HCT116 (cell line): ENCODE data around the gene MS4A15. TPM values are rescaled to one million over a fixed set of nuclear protein-coding genes. Genes with fewer than 3 reads are reported as not detected.

Source experiments
- ATAC-seq: fragments of 200-7000 bp; cut with Tn5 transposase; 2 replicates; pipeline ENCODE4 v1.9.1; 2020; ENCODE audit warnings: mild to moderate bottlenecking, moderate library complexity
- BruUV-seq: library from RNA; stranded (reverse); fragments of 400-500 nt; replicated peaks from 2 replicates; lab custom pipeline; 2021; lab: Mats Ljungman, UMichigan
- CTCF ChIA-PET: fragments of 300-600 bp; sonication (Branson Sonifier 250); formaldehyde crosslinking; loops from one replicate; lab custom pipeline; 2021; ENCODE audit warnings: antibody characterized with exemption; lab: Charles Lee
- POLR2A ChIA-PET: fragments of 300-600, 350-600 bp; sonication (Branson Sonifier 250); formaldehyde crosslinking; loops from one replicate; lab custom pipeline; 2021; ENCODE audit warnings: antibody characterized with exemption; lab: Charles Lee
- RAD21 ChIA-PET, 2 experiments: fragments of 300-600 bp; sonication (Branson Sonifier 250); formaldehyde crosslinking; loops; one replicate each; lab custom pipeline; 2023; ENCODE audit warnings: low total read pairs in 2 of 2; ENCODE audit not compliant: uncharacterized antibody in 2 of 2, unreplicated experiment in 2 of 2, low non-redundant PET in 1 of 2; lab: Charles Lee
- DNase-seq: peaks from one replicate; pipeline ENCODE4 v3.0.0-alpha.2; 2010; ENCODE audit warnings: low read depth, low spot score
- H2AFZ ChIP-seq: fragments of 200-600 bp; shearing (Covaris generic), sonication (generic); 2 replicates; pipeline ENCODE4 v1.6.1; 2017; ENCODE audit warnings: low read depth, mixed run types, mixed read lengths, antibody characterized with exemption, low read length; ENCODE audit not compliant: poor library complexity, severe bottlenecking
- H3K27ac ChIP-seq: 2 replicates; pipeline ENCODE4 v1.5.1; 2012; ENCODE audit warnings: low read depth, low read length
- H3K27me3 ChIP-seq: fragments of 200-600 bp; sonication (generic); 2 replicates; pipeline ENCODE4 v1.6.1; 2016; ENCODE audit warnings: mixed run types, low read length, mixed read lengths; ENCODE audit not compliant: insufficient read depth
- H3K36me3 ChIP-seq, 2 experiments: fragments of 200-500 bp in 1 of 2; fragments of 200-600 bp in 1 of 2; sonication (Bioruptor generic) in 1 of 2; sonication (generic) in 1 of 2; 2 replicates each; pipeline versions ENCODE4 v1.5.1 to v1.6.1; 2014 to 2016; ENCODE audit warnings: low read length in 2 of 2, inconsistent platforms in 1 of 2, mixed read lengths in 1 of 2, mixed run types in 1 of 2; ENCODE audit not compliant: insufficient read depth in 2 of 2, control insufficient read depth in 1 of 2
- H3K4me1 ChIP-seq, 2 experiments: fragments of 200-600 bp in 1 of 2; sonication (generic) in 1 of 2; 2 replicates each; pipeline versions ENCODE4 v1.5.1 to v1.6.1; 2012 to 2017; ENCODE audit warnings: low read length in 2 of 2, inconsistent platforms in 1 of 2, mild to moderate bottlenecking in 1 of 2, mixed read lengths in 1 of 2, mixed run types in 1 of 2, moderate library complexity in 1 of 2; ENCODE audit not compliant: insufficient read depth in 2 of 2, control insufficient read depth in 1 of 2
- H3K4me2 ChIP-seq: fragments of 200-600 bp; sonication (generic); 2 replicates; pipeline ENCODE4 v1.6.1; 2017; ENCODE audit warnings: mixed run types, low read length, mixed read lengths
- H3K4me3 ChIP-seq, 2 experiments: fragments of 200-600 bp in 1 of 2; sonication (generic) in 1 of 2; replicated peaks in 1 of 2; 2 replicates each; pipeline ENCODE4 v1.5.1; 2011 to 2016; ENCODE audit warnings: low read length in 2 of 2, control low read depth in 1 of 2, low read depth in 1 of 2, mild to moderate bottlenecking in 1 of 2, mixed read lengths in 1 of 2, mixed run types in 1 of 2
- H3K79me2 ChIP-seq: fragments of 200-600 bp; sonication (generic); 2 replicates; pipeline ENCODE4 v1.6.1; 2017; ENCODE audit warnings: mild to moderate bottlenecking, mixed run types, low read length, moderate library complexity, mixed read lengths; ENCODE audit not compliant: insufficient read depth
- H3K9ac ChIP-seq: fragments of 200-600 bp; sonication (generic); 2 replicates; pipeline ENCODE4 v1.6.1; 2016; ENCODE audit warnings: low read length, mixed read lengths
- H3K9me2 ChIP-seq: fragments of 200-600 bp; sonication (generic), shearing (Covaris generic); 2 replicates; pipeline ENCODE4 v1.6.1; 2017; ENCODE audit warnings: mixed run types, mild to moderate bottlenecking, moderate library complexity; ENCODE audit not compliant: insufficient read depth
- H3K9me3 ChIP-seq, 2 experiments: fragments of 200-500 bp in 1 of 2; fragments of 200-600 bp in 1 of 2; sonication (Bioruptor generic) in 1 of 2; sonication (generic) in 1 of 2; 2 replicates each; pipeline ENCODE4 v1.6.1; 2014 to 2017; ENCODE audit warnings: low read length in 2 of 2, mixed read lengths in 2 of 2, inconsistent platforms in 1 of 2, low read depth in 1 of 2, mild to moderate bottlenecking in 1 of 2, mixed run types in 1 of 2, moderate library complexity in 1 of 2; ENCODE audit not compliant: control insufficient read depth in 1 of 2, insufficient read depth in 1 of 2
- H4K20me1 ChIP-seq: fragments of 200-600 bp; sonication (generic), shearing (Covaris generic); 2 replicates; pipeline ENCODE4 v1.6.1; 2017; ENCODE audit warnings: mixed run types, mild to moderate bottlenecking, moderate library complexity; ENCODE audit not compliant: insufficient read depth
- ATF3 ChIP-seq: IDR thresholded peaks from 2 replicates; pipeline ENCODE4 v1.6.1; 2012
- CTCF ChIP-seq, 3 experiments: fragments of 200-600 bp in 1 of 3; sonication (generic) in 1 of 3; IDR thresholded peaks in 2 of 3; conservative IDR thresholded peaks in 1 of 3; 2 replicates each; pipeline ENCODE4 v1.5.1; 2012 to 2017; ENCODE audit warnings: low read depth in 2 of 3, low read length in 2 of 3, antibody characterized with exemption in 1 of 3, borderline replicate concordance in 1 of 3, control low read depth in 1 of 3, mild to moderate bottlenecking in 1 of 3, mixed read lengths in 1 of 3, mixed run types in 1 of 3, moderate library complexity in 1 of 3; ENCODE audit not compliant: insufficient read depth in 1 of 3
- ELF1 ChIP-seq: IDR thresholded peaks from 2 replicates; pipeline ENCODE4 v1.6.1; 2012; ENCODE audit warnings: low read depth, borderline replicate concordance
- MAX ChIP-seq: IDR thresholded peaks from 2 replicates; pipeline ENCODE4 v1.6.1; 2012
- POLR2AphosphoS5 ChIP-seq: IDR thresholded peaks from 2 replicates; pipeline ENCODE4 v1.6.1; 2011; ENCODE audit warnings: mild to moderate bottlenecking, low read depth, low read length, moderate library complexity
- SP1 ChIP-seq: IDR thresholded peaks from 2 replicates; pipeline ENCODE4 v1.6.1; 2012; ENCODE audit warnings: low read depth
- SRF ChIP-seq: IDR thresholded peaks from 2 replicates; pipeline ENCODE4 v1.6.1; 2012; ENCODE audit warnings: low read depth
- YY1 ChIP-seq: IDR thresholded peaks from 2 replicates; pipeline ENCODE4 v1.6.1; 2011; ENCODE audit warnings: low read length, low read depth, moderate library complexity, mild to moderate bottlenecking; ENCODE audit not compliant: insufficient replicate concordance; ENCODE audit errors: extremely low read depth
- intact Hi-C: fragments of 100-400 bp; cut with micrococcal nuclease; formaldehyde crosslinking; loops from 2 replicates; pipeline ENCODE4 v1.10.0; 2022
- total RNA-seq: library from RNA; stranded (reverse); gene quantifications from one replicate; pipeline ENCODE4 v1.2.1, GENCODE V29; 2021; ENCODE audit not compliant: unreplicated experiment

Gene MS4A15
- total RNA-seq, 1 experiment from 2014 or later: 1.5 TPM

- TF ChIP-seq ELF1 (no peak), YY1 (no peak), CTCF (IDR thresholded peaks at IDR 0.05 in 2 of 3, conservative IDR thresholded peaks at IDR 0.05 in 1 of 3; ENCODE audit: borderline replicate concordance in 1 of 3, insufficient read depth in 1 of 3, low read depth in 2 of 3, low read length in 2 of 3) (no peak), ATF3 (no peak), POLR2AphosphoS5 (no peak), MAX (no peak), SP1 (no peak), SRF (no peak)
- Histone ChIP-seq H2AFZ (no peak overlapping the region), H3K27ac (no peak overlapping the region), H3K4me1 (peaks cover 8 to 10% of the 10 kb centered on the region in 2 experiments; a peak in 2 of 4 replicates), H4K20me1 (no peaks in the 10 kb centered on the region), H3K4me2 (no peak overlapping the region), H3K27me3 (no peaks in the 10 kb centered on the region), H3K4me3 (no peak overlapping the region), H3K9me3 (no peaks in the 10 kb centered on the region), H3K36me3 (no peaks in the 10 kb centered on the region), H3K79me2 (no peaks in the 10 kb centered on the region), H3K9me2 (no peaks in the 10 kb centered on the region), H3K9ac (no peak overlapping the region)
- ChIA-PET RAD21 (no interaction called here), POLR2A (interaction anchor here (1.1 kb wide), 1 partner anchor 9 kb away, joined by 3 read pairs; no protein-coding TSS in a partner anchor), CTCF (no interaction called here)
- DNase-seq (no peak), ATAC-seq (no peak)
- no TSS peak for BruUV-seq
- intact Hi-C loops: no loop called here
These were observed 11.5 kb downstream of the MS4A15 start for GRCh38 chr11:60768202-60768601.
